ENCODE measurements around the gene HOXA1.

Gene HOXA1

DNA sequence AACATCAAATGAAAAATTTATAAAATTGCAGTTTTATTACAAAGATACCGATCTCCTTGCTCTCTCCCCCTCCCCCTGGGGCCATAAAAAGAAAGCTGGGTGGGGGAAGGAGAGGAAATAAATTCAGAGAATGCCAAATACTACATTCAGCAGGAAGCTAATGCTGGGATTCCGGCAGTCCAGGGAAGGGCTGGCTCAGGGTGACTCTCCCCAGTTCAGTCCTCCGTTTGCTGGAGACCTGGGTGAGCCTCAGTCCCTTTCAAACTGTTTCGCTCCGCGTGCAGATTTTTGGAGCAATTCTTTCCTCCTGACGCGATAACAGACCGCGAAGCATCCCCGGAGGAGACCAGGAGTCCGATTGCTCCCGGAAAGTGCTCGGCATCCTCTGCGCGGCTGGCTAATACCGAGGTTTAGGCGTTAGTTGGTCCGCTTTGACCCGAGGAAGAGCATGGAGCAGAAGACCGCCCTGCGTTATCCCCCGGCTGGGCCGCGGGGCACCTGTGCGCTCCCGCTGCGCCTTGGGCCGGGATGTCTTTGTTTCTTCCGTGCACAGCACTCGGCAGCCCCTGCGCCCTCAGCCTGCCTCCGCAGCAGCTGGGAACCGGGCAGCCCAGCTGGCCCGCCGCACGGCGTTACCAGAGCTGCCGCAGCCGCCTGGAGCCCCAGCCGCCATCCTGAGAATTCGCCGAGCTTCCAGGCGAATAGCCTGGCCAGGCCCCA is 10.5 kb upstream of the HOXA1 start:
- in situ Hi-C loops (cut with MboI; ENCODE audit: low sequenced_read_pairs) = no loop called here

DNA sequence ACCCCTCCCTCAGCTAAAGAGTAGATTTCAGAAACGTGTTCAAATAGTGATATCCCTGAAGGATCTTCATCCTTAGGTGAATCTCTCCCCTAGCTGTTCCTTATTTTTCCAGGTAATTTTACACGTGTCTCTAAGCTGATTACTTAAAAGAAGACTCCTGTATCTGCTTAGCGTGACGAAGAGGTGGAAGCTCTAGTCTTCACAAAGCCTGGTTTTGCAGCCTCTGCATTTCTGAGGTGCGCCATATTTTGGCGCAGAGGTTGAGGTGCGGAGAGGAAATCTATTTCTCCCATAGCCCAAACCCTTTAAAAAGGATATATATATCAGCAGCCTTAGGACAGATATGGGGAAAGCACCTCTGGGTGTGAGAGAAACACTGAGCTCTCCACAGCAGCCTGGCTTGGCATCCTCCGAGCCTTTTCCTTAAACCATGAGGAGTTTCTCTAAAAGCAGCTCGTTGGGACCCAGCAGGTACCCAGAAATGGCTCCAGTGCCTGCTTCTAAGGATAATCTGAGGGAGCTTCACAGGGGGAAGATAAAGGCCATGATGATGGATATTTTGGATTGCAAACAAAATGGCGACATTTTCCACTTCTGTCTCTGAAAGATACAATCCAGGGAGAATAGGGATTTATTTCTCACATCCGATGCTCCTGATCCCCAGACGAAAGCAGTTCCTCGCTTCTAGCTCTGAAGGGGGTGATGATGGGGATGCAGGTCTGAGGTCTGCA is 9.7 kb upstream of the HOXA1 start:
- in situ Hi-C loops (cut with MboI; ENCODE audit: low sequenced_read_pairs) = no loop called here

DNA sequence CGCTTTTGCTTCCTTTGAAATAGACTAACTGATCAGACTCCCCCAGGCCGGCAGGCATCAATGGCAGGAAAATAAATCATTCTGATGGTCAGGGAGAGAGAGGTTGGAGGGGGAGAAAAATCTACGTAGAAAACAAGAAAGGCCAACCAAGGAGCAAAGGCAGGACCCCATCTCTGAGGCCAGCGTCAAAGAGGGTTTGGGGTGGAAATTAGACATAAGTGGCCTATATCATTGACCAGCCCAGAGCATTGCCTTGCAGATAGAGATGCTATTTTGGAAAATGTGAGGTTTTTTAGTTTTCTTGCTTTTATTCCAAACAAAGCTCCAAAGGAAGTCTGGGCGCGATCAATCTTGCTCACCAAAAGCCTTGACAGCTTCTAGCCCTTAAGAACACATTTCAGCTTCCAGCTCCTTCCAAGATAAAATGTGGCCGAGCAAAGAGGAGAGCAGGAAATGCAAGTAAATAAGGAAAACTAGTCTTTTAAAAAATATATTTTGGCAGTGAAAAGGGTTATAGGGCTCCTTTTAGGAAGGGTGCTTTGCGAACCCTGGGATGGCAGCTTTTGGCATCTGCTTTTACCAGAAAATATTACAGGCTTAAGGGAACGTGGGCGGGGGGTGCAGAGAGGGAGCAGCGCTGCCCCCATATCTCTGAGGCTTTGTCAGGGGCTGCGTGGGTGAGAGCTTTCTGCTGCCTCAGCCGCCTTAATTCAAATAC is 8.7 kb upstream of the HOXA1 start:
- in situ Hi-C loops (cut with MboI; ENCODE audit: low sequenced_read_pairs) = no loop called here

DNA sequence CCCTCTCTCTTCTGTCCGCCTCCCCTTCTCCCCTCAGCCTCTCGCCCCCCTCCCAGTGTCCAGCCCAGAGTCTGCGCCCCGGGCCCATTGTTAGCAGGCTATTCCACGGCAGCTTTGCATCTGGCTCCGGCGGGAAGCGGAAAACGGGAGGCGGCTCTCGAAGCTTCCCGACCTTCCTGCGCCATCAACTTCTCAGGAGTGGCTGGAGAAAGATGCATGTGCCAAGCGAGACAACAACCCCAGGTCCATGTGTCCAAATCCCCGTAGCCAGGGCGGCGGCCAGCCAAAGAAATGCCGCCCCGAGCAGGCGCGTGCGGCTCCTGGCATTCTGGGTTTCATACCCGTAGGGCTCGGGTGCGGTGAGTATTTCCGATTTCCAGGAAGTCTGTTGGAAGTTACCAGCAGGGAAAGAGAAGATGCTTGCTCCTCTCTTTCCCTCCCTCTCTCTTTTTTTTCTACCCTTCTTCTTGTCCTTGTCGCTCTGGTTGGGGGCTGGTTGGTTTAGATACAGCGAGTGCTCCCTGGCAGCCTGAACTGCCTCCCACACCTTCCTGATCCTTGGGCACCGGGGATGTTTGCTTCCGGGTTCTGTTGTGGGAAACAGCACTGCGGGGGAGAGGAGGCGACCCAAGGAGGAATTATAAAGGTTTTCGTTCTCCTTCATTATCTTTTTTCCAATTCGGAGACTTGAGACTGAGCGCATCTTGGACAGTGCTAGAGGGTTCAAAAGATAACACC is 7.9 kb upstream of the HOXA1 start:
- in situ Hi-C loops (cut with MboI; ENCODE audit: low sequenced_read_pairs) = no loop called here

DNA sequence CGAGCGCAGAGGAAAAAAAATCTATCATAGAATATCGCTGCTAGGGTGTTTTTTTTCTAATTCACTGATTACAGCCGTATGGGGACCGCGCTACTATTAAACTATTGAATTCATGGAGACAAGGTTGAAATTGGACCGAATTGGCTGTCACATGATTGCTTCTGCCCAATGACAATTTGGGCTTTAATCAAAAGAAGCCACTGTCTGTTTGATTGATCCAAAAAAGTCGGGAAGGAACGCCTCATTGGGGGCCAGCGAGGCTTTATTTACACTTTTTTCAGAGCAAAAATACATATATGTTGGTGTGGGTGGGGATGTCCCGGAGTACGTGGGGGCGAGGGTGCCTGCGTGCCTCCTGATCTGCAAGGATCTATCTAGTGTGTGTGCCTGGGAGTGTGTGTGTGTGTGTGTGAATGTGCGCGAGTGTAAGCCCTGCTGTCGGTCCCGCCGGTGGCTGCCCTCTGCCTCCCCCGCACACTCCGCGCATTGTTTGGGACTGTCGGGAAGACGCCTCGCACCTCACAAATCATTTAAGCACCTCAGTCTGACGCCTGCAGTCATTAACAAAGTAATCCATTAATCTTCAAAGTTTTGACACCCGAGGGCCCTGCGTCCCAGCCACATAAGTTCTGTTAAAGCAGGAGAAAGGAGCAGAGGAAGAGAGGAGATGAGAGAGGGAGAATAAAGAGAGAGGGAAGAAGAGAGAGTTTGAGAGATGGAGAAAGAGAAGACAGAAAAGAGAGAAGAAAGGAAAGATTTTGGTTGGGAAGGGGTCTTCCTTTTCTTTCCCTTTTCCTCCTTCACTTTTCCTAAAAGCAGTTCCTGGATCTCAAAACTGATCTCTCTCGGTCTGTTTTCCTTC is 7.0 kb upstream of the HOXA1 start, which contains the start of gene HOXA2:
Gene HOXA2, minus strand, starts transcription at position 103 of the 862 bp plus-strand sequence. CDS start 183 bp downstream, outside the sequence.
- in situ Hi-C loops (cut with MboI; ENCODE audit: low sequenced_read_pairs) = no loop called here

DNA sequence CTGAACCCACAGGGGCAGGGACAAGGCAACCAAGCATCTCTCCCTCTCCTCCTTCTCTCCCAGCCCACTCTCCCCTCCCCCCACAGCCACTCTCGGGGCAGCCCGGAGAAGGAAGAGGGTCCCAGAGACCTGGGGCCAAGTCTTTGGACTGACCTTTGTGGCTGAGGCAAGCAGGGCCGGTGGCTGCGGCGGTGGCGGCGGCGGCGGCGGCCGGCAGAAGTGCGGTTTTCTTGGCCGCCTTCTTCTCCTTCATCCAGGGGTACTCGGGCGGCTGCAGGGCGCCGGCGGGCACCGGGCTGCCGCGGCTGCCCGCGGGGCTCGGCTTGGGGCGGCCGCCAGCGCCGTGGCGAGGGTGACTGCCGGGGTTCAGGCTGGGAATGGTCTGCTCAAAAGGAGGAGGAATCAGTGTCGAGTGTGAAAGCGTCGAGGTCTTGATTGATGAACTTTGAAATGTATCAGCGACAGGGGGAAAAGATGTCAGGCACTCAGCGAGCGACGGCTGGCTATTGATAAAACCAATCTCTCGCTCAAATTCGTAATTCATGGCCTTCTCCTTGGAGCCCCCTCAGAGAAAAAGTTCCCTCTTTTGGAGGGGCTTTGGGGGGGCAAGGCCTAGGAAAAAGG is 6.3 kb upstream of the HOXA1 start:
- in situ Hi-C loops (cut with MboI; ENCODE audit: low sequenced_read_pairs) = no loop called here

DNA sequence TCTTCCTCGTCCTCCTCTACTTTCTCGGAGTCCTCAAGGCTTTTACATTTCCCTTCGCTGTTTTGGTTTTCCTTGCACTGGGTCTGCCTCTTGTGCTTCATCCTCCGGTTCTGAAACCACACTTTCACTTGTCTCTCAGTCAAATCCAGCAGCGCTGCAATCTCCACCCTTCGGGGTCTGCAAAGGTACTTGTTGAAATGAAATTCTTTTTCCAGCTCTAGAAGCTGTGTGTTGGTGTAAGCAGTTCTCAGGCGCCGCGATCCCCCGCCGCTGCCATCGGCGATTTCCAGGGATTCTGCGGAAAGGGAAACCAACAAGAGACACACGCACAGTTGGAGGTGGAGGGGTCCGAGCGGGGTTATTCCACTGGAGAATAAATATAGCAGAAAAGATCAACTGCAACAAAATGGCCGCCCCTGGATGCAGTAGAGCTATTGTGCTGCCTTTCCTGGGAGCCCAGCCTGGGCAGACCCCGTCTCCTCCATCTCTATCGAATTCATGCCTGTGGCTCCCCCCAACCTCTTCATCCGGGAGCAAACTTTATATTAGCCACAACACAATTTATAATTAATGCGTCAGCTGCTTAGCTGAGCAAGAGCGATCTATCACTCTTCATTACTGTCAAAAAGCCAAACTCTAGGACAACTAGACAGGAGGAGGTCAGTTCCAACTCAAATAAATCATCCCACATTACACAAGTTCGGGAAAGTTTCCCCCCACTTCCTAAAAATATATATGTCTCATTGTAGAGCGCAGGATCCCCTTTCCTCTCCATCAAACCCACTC is 5.6 kb upstream of the HOXA1 start:
- in situ Hi-C loops (cut with MboI; ENCODE audit: low sequenced_read_pairs) = no loop called here

DNA sequence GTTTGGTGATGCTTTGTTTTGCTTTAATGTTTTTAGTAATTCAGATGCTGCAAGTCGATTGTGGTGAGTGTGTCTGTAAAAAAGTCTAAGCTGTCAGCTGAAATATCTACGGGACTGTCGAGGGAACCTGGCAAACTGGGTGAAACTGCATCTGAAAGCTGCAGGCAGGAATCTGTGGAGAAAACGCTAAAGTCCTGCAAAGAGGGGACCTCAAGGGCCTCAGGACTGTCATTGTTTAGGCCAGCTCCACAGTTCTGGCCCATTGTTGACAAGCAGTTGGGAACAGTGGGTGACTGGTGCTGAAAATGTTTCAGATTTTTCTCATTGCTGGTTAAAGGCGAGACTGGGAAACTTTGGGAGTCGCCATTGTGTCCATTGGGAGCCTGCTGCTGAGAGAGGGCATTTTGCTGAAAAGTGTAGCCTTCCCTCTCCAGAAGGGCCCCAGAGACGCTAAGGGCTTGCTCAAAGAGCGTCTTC is 4.9 kb upstream of the HOXA1 start:
- in situ Hi-C loops (cut with MboI; ENCODE audit: low sequenced_read_pairs) = no loop called here

DNA sequence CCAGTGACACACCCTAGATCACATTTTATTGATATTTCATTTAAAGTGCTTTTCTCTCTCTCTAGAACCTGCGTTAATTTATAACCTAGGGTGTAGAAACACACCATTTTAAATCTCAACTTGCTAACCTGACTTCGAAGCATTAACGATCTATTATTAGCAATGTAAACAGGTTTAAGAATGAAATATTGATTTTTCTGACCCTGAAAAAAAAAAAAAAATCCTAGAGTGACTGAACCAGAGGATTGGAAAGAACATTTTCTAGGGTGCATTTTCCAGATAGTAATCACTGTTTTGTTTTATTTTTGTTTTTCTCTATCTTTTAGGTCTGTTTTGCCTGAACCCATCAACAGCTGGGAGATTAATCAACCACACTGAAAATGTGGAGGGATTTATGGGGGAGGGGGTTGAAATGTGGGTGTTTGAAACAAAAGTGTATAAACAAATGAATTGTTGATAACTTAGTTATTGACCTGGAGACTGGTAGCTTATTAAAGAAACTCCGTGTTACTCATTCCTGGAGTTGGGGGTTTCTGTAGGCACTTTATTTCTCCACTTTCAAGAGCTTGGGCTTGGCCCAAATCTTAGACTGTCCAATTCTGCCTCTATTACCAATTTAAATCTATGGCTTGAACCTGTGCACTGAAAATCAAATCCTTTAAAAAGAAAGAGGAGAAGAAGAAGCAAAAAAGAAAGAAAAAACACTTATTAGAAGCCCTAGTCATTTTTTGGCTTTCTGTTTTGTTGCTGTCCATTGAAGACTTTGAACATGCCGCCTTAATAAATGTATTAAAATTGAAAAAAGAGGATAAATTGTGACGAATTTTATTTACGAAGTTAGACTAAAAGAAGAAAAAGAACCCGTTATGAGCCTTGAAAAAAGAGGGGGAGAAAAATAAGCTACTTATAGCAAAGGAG is 3.9 kb upstream of the HOXA1 start:
- in situ Hi-C loops (cut with MboI; ENCODE audit: low sequenced_read_pairs) = no loop called here

DNA sequence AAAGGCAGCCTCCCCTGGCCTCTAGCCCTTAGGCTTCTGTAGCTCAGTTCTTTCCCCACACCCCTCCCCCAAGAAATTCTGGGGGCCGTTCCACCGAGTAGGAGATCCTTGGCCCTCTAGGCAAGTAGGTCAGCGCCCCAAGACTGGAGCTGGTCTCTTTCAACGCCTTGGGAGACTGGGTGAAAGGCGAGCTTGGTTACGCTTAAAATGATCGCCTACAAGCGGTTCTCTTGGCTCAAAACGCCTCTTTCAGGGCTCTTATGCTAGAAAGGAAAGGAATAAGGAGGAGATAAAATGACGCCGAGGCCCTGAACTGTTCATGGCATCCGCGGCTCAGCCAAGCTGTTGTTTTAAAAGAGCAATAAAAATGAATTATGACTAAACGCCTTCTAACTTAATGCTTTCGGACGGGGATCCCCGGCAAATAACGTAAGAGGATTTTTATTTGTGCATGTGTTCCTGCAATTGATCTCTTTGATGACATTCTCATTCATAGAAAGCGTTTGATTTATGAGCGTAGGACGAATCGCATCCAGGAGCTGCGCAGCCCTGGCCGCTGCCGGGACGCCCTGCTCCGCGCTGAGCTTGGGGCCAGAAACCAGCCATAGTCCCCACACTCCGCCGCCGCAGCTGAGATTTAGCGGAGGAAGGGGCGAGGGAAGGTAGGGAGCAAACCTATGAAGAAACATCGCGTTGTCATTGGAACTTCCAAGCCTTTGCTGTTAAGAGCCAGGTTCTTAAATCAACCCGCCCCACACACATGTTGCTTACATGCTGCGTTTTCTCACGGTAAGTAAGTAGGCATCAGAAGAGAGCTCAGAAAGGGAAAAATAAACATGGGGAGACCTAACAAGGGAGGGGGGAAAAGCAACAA is 3.0 kb upstream of the HOXA1 start:
- in situ Hi-C loops (cut with MboI; ENCODE audit: low sequenced_read_pairs) = no loop called here

DNA sequence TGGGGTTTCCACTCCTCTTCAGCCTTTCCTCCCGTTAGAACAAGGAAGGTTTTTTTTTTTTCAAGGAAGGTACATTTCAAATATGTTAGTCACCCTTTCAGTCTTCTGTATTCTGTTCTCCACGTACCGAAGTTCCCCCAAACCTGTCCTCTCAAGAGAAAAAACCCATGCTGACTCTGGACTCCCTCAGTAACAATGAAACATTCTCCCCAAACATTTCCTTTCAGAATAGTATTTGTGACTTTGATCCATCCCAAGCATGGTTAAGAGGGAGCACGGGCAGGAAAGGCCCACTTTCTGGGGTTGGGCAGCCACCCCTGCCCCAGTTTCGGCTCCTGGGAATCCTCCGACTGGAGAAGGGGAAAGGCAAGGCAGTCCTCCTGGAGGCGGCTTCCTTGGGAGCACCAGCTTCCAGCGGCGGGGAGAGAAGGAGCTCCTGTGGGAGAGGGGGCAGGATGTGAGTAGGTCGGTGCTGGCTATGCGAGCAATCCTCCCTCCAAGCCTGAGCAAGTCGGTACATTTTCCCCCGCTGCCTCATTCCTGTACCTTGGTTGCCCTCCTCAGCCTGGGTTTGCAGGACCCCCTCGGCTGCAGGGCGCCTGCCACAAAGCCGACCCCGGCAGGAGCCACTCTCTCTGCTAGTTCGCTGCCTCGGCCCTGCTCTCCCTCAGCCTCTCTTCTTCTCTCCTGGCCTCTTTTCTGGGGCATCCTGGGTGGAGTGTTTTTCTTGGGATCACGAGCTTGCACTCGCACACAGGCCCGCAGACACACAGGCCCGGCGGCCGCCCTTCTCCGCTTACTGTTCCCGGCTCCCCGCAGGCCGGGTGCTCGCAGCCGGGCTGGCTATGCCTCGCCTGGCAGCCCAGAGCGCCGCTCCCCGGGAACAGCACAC is 2.1 kb upstream of the HOXA1 start:
- in situ Hi-C loops (cut with MboI; ENCODE audit: low sequenced_read_pairs) = no loop called here

DNA sequence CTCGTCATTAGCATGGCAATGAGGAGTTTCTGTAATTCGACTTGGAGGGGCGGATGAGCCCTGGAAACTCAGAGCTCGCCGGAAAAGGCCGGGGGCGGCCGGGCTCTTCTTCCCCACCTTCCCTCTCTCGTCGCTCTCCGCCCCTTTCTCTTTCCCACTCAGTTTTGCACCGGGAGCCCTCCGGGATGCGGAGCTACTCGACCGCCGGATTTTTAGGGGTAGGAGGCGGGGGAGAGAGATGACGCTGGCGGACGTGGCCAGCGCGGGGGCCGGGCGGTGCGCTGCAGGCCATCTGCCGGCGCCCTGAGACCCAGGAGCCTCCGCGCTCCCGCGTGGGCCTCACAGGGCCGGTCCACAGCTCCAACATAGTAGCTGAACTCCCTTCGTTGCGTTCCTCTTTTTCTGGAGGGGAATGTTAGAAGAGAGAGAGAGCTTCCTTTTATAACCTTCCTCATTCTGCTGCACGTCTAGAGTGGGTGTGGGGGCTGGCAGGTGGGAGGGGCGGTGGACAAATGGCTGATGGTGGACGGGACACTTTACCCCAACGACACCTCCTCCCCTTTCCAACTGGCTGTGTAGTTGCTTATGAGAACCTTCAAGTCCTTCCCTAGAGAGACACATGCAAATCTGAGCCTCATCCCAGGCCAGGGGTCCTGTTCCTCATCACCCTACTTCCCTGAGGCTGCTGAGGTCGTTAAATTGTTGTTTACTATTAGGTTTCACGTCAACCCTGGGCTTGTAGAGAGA is 1.1 kb upstream of the HOXA1 start:
- in situ Hi-C loops (cut with MboI; ENCODE audit: low sequenced_read_pairs) = no loop called here

DNA sequence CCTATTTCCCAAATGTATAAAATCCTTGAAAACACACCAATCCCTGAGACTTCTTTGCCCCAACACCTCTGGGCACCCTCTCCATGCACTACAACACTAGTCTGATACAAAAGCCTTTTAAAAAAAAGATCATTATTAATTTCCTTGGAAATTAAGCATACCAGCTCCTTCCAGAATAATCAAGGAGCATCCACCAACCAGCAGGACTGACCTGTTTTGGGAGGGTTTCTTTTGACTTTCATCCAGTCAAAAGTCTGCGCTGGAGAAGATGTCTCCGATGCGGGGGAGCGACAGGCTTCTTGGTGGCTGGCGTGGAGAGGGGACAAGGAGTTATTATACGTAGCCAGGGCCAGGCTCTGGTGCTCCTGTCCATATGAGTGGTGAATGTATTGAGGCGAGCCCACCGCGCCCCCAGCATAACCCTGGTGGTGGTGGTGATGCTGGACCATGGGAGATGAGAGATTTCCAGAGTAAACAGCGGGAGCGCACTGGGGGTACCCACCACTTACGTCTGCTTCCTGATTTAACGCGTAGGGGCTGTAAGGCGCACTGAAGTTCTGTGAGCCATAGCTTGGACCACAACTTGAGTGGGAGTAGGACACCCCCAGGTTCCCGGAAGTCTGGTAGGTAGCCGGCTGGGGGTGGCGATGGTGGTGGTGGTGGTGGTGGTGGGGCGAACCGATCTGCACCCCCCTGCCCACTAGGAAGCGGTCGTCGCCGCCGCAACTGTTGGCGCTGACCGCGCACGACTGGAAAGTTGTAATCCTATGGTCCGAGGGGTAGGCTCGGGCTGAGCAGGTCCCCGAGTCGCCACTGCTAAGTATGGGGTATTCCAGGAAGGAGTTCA is 527 bp downstream of the HOXA1 start:
- in situ Hi-C loops (cut with MboI; ENCODE audit: low sequenced_read_pairs) = no loop called here

Measured in HL-60/S4 treated with retinoic acid at 250 ng/mL for 4 days and 3 days (cell line).